ENCODE data around the gene CDK18.

The CDK18 gene

GRCh38 chr1:205525495-205526285 lies 21.2 kb downstream of the CDK18 start:
- no peak for DNase-seq

- no peak for DNase-seq
Observed at GRCh38 chr1:205526431-205526830, 22.0 kb downstream of the CDK18 start.

GRCh38 chr1:205527931-205528330 lies 23.5 kb downstream of the CDK18 start:
- DNase-seq = no peak

- no peak for DNase-seq
Observed at GRCh38 chr1:205528446-205528886, 24.0 kb downstream of the CDK18 start.

GRCh38 chr1:205528887-205529825 lies 24.7 kb downstream of the CDK18 start:
- DNase-seq = peak; percentile 76

- DNase-seq = no peak
Observed at GRCh38 chr1:205530116-205530515, 25.6 kb downstream of the CDK18 start.

- no peak for DNase-seq
Observed at GRCh38 chr1:205531191-205532025, 26.9 kb downstream of the CDK18 start.

- no peak for DNase-seq
Observed at GRCh38 chr1:205532026-205532898, 27.8 kb downstream of the CDK18 start.

- no peak for DNase-seq
Observed at GRCh38 chr1:205532996-205533735, 28.7 kb downstream of the CDK18 start.

- no peak for DNase-seq
Observed at GRCh38 chr1:205533748-205534443, 29.4 kb downstream of the CDK18 start.

- no peak for DNase-seq
Observed at GRCh38 chr1:205534444-205534985, 30.0 kb downstream of the CDK18 start.

- no peak for DNase-seq
Observed at GRCh38 chr1:205535096-205535495, 30.6 kb downstream of the CDK18 start.

- no peak for DNase-seq
Observed at GRCh38 chr1:205535866-205536758, 31.6 kb downstream of the CDK18 start.

GRCh38 chr1:205536759-205537361 lies 32.4 kb downstream of the CDK18 start:
- DNase-seq = no peak

GRCh38 chr1:205537386-205538018 lies 33.0 kb downstream of the CDK18 start:
- DNase-seq = no peak

- no peak for DNase-seq
Observed at GRCh38 chr1:205538235-205538840, 33.9 kb downstream of the CDK18 start.

- no peak for DNase-seq
Observed at GRCh38 chr1:205541161-205541886, 36.9 kb downstream of the CDK18 start.

All from NCI-H1105 (cell line).